H1 (cell line): Measurements from ENCODE around the gene ANKRD13B. TPM values are rescaled to one million over a fixed set of nuclear protein-coding genes. Genes with fewer than 3 reads are reported as not detected.

Experiments used
- BACH1 ChIP-seq: IDR thresholded peaks from 2 replicates; pipeline ENCODE4 v1.6.1; 2012; ENCODE audit warnings: low read length, improper control_type of control experiment
- polyA plus RNA-seq, 7 experiments: library from polyadenylated mRNA; depleted of rRNA in 3 of 7; stranded (reverse) in 5 of 7; unstranded in 2 of 7; fragments of >200 nt in 5 of 7; fragments of 200-250 nt in 2 of 7; gene quantifications; 1 replicate in 5 of 7; 2 replicates in 1 of 7; 4 replicates in 1 of 7; pipeline versions ENCODE4 v1.2.1 to v1.2.3, GENCODE V29; 2011 to 2013; ENCODE audit warnings: missing spikeins in 2 of 7, mixed read lengths in 2 of 7
- total RNA-seq: library from RNA; stranded (reverse); fragmentation: NEBNext Ultra II Directional; extraction: Animal tissue kit (Norgen Biotek cat#: 25700); gene quantifications from 2 replicates; pipeline ENCODE4 v1.2.1, GENCODE V29; 2021

Gene ANKRD13B
- total and polyA plus RNA-seq, 2 of the 8 experiments (the other 6 are each of a cell fraction or from before 2014, with no cell fraction given): 16.4 to 48.5 TPM

DNA sequence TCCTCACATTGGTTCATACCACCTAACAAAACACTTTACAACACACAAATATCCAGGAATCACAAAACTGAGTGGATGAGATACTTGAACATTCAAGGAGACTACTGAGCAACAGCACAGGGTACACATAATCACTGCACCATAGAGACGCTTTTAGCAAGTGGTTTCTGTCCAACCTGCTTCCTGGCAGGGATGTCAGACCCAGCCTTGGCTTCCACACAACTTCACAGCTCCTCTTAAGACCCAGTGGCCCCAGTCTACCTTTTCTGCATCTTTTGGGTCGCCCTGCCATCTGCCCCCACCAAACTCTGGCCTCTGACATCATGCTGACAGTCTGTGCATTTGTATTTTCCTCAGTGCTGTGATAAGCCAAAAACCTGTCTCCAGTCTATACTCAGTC, 35.7 kb downstream of the ANKRD13B start (continued):
- no peak for TF ChIP-seq BACH1
- TF ChIP-seq, all 59 proteins: peak for 0
